Measurements from ENCODE around the gene ABHD3.
A peak's percentile ranks its signal among the peaks of the same experiment; 100 is the strongest.
"Not testable (repeated sequence)": the region's sequence is repeated elsewhere in the genome, so short reads cannot be mapped to it uniquely, and the experiment has no call there.

ABHD3 gene, protein sequence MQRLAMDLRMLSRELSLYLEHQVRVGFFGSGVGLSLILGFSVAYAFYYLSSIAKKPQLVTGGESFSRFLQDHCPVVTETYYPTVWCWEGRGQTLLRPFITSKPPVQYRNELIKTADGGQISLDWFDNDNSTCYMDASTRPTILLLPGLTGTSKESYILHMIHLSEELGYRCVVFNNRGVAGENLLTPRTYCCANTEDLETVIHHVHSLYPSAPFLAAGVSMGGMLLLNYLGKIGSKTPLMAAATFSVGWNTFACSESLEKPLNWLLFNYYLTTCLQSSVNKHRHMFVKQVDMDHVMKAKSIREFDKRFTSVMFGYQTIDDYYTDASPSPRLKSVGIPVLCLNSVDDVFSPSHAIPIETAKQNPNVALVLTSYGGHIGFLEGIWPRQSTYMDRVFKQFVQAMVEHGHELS

DNA sequence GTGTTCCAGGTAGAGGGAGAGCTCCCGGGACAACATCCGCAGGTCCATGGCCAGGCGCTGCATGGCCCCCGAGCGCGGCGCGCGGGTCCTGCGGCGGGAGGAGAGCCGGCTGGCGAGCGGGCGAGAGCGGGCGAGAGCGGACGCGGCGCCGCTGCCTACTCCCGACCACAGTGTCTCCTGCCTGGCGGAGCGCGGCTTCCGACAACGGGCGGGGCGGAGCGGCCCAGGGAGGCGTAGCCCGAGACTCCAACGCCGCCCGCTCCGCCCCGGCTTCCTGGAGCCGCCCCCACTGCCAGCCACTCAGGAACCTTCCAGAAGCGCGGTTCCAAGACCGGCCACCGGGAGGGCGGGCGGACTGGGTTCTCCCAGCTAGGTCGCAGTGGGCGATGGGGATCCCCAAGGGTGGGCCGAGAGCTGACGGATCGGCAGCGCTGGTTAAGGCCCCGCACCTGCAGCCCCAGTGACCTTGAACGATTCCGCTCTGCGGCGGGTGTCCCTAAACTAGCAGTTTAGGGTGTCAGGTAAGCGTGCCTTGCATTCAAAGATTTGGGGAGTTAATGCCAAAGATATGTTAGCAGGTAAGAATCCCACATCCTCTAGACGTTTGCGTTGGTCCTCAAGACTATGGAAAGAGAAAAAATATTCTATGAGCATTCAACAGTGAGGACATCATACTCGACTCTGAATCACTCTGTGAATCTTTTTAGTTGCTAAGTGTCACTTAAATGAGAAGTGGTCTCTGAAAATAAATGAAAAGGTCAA, at the start of gene ABHD3:
TSS of gene ABHD3 (minus strand) at position 172 of the 762 bp plus-strand sequence. CDS start at position 63, 109 bp downstream.
- DNase-seq (ENCODE audit: low read depth): peak; percentile 86

- DNase-seq (ENCODE audit: low read depth): no peak
Measured at GRCh38 chr18:21747764-21748693, 43.5 kb upstream of the ABHD3 start.

GRCh38 chr18:21747268-21747667, 42.7 kb upstream of the ABHD3 start:
- DNase-seq (ENCODE audit: low read depth): no peak

DNA sequence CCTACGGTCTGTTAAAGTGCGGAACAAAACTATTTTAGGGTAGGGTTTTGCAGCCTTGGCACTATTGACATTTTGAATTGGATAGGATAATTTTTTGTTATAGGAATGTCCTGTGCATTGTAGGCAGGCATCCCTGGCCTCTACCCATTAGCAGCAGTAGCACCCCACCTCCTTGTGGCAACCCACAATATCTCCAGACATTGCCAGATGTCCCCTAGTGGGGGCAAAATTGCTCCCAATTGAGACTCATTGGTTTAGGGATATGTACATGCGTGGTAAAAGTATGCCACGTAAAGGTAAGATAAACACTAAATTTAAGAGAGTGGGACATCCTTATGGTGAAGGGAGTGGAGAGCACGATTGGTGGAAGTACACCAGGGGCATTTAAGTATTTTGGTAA, 40.7 kb upstream of the ABHD3 start:
- no peak for DNase-seq (ENCODE audit: low read depth)

DNA sequence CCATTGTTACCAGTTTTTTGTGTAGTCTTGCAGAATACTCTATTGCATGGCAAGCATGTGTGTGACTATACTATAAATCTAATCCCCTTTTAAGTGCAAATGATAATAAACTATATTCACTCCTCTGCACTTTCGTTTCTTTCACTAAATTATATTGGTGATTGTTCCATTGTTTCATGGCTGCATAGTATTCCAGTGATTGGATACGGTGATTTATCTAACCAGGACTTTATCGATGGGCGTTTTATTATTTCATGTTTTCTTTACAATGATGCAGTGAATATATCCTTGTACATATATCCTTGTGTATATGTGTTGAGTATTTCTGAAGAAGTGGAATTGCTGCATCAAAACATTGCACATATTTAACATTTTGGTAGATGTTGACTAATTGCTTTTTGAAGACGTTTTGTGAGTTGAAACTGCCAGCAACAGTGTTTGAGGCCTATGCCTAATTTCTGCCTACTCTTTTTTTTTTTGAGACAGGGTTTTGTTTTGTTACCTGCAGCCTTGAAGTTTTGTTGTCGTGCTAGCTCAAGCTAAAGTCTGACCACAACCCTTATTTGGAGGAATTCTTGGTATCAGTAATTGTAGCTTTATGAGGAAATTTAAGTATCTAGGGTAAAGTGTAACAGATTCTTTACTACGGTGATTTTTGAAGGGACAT, 38.7 kb upstream of the ABHD3 start:
- DNase-seq (ENCODE audit: low read depth): no peak

- DNase-seq (ENCODE audit: low read depth): no peak
Measured at GRCh38 chr18:21742315-21742687, 37.7 kb upstream of the ABHD3 start.

GRCh38 chr18:21741562-21742314, 37.2 kb upstream of the ABHD3 start:
- peak; percentile 16 for DNase-seq (ENCODE audit: low read depth)

GRCh38 chr18:21741312-21741561, 36.7 kb upstream of the ABHD3 start:
- no peak for DNase-seq (ENCODE audit: low read depth)

- peak; percentile 99 for DNase-seq (ENCODE audit: low read depth)
Measured at GRCh38 chr18:21740538-21741311, 36.2 kb upstream of the ABHD3 start, which contains the start of gene MIB1. MIB1 (plus strand) TSS chr18:21740792; CDS start chr18:21741584, 792 bp downstream.

DNA sequence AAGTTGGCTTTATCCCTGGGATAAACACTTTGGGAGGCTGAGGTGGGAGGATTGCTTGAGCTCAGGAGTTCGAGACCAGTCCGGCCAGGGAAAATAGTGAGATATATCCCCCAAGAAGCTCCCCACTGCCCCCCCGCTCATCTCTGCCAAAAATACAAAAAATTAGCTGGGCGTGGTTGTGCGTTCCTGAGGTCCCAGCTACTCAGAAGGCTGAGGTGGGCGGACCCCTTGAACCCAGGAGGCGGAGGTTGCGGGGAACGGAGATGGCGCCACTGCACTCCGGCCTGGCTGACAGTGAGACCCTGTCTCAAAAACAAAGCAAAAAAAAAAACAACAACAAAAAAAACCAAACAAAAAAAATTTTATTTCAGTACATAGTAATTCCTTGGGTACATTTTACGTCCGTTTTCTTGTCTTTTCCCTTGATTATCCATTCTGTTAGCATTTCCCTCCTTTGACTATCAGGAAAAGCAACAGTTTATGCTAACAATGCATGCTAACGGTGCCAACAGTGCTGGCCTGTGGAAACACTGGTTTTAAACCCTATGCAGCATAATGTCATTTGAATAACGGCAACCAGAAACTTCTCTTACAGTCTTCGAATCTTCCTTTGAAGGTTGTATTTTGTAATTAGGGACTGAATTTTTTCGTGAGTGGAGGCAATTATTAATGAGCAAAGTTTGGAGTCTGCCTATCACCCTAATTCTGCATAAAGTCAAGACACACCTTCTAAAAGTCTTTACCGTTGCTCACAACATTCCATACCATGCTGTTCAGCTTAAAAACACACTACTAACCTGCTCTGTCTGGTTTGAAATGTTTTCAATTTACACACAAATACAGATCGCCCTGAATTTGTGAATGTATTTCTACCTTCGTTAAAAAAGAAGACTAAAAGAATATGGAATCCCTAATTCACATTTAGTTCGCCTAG, 35.3 kb upstream of the ABHD3 start:
- no peak for DNase-seq (ENCODE audit: low read depth)

DNA sequence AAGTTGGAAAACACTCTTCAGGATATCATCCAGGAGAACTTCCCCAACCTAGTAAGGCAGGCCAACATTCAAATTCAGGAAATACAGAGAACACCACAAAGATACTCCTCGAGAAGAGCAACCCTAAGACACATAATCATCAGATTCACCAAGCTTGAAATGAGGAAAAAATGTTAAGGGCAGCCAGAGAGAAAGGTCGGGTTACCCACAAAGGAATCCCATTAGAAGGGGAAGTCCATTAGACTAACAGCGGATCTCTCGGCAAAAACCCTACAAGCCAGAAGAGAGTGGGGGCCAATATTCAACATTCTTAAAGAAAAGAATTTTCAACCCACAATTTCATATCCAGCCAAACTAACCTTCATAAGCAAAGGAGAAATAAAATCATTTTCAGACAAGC, 32.4 kb upstream of the ABHD3 start:
- not testable (repeated sequence) for DNase-seq (ENCODE audit: low read depth)

GRCh38 chr18:21735452-21736015, 31.0 kb upstream of the ABHD3 start:
- peak; percentile 22 for DNase-seq (ENCODE audit: low read depth)

DNA sequence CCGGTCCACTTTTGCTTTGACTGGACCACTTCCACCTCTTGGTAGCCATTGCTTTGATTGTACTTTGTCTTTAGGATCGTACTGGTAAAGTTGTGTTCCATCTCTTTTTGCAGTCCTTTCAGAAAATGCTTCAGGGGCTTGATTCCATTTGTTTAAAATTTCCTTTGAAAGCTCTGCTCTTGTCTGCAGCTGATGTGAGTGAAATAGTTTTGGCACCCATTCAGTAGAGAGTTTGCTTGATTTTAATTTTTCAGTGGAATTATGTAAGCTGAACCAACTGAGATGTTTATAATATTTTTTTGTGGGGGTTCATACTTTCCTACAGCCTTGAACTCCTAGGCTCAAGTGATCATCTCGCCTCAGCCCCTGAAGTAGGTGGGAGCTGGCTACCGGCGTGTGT, 28.4 kb upstream of the ABHD3 start:
- no peak for DNase-seq (ENCODE audit: low read depth)

DNA sequence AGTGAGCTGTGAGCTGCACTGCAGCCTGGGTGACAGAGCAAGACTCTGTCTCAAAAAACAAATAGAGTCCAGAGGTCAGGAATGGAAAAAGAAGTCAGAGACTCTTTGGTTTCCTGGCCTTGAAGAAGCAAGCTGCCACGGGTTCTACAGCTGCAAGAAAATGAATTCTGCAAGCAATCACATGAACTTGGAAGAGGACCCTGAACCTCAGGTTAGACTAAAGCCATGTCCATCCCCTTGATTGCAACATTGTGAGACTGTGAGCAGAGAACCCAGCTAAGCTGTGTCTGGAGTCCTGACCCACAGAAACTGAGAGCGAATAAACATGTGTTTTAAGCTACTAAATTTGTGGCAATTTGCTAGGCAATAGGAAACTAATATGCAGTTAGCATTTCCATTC, 23.1 kb upstream of the ABHD3 start:
- DNase-seq (ENCODE audit: low read depth): no peak

DNA sequence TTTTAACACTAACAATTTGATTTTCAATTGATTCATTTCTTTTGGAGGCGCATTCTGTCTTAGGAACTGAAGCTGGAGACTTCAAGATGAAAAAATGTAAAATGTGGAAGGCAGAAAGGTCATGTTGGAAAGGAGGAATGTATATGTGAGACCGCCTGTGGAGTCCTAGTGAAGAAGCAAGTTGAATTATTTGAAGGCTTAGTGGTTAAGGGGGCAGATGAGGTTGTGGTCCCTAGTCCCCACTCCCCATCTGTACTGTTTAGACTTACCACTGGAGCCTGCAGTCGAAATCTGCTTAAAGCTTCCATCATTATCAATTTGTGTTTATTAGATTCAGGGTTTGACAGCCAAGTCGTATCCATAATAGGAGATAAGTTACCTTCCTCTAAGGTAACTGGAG, 20.6 kb upstream of the ABHD3 start:
- DNase-seq (ENCODE audit: low read depth): no peak

DNA sequence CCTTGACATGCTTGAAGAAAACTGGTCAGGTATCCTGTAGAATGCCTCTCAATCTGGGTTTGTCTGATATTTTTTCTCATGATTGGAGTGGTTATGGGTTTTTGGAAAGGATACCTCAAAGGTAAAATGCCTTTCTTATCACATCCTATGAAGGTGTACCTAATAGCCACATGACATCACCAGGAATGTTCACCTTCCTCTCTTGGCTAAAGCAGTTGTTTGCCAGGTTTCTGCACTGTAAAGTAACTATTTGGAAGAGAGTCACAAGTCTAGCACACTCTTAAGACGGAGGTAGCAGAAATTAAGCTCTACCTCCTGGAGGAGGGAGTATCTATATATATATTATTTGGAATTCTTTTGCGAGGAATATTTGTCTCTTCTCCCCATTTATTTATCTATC, 18.1 kb upstream of the ABHD3 start:
- no peak for DNase-seq (ENCODE audit: low read depth)

GRCh38 chr18:21714474-21714873, 9.9 kb upstream of the ABHD3 start:
- DNase-seq (ENCODE audit: low read depth): no peak

- DNase-seq (ENCODE audit: low read depth): not testable (repeated sequence)
Measured at GRCh38 chr18:21707130-21707529, 2.6 kb upstream of the ABHD3 start.

DNA sequence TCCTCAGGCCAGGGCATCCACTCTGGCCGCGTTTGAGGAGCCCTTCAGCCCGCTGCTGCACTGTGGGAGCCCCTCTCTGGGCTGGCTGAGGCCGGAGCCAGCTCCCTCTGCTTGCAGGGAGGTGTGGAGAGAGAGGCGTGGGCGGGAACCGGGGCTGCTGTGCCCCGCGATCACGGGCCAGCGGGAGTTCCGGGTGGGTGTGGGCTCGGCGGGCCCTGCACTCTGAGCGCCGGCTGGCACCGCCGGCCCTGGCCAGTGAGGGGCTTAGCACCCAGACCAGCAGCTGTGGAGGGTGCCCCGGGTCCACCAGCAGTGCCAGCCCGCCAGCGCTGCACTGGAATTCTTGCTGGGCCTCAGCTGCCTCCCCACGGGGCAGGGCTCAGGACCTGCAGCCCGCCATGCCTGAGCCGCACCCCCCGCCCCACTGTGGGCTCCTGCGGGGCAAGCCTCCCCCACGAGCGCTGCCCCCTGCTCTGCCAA, 1.9 kb upstream of the ABHD3 start:
- no peak for DNase-seq (ENCODE audit: low read depth)
